ENCODE results near the gene SELENOM. TPM values are rescaled to one million over a fixed set of nuclear protein-coding genes. Genes with fewer than 3 reads are reported as not detected.

Gene SELENOM
- total and polyA plus RNA-seq, 2 donors (not counting 1 experiment from before 2014, with no cell fraction given) = 130 to 132 TPM

GRCh38 chr22:31126869-31127175, 19.5 kb upstream of the SELENOM start:
- Histone ChIP-seq H3K27me3 (ENCODE audit: control insufficient read depth, insufficient read depth, low read length) (no peaks in the 10 kb centered on the region), H3K4me3 (replicated peaks in 1 of 4; ENCODE audit: control extremely low read depth in 1 of 4, insufficient read depth in 1 of 4, low read depth in 3 of 4, low read length in 4 of 4) (no peak overlapping the region), H2AFZ (ENCODE audit: low read length) (no peak overlapping the region), H3K9me3 (ENCODE audit: control insufficient read depth, insufficient read depth, low read depth, low read length) (no peaks in the 10 kb centered on the region), H3K4me2 (ENCODE audit: extremely low read depth, insufficient read depth, low read length) (no peak overlapping the region), H3K79me2 (ENCODE audit: control insufficient read depth, insufficient read depth, low read length) (no peaks in the 10 kb centered on the region), H3K4me1 (ENCODE audit: control insufficient read depth, extremely low read depth, insufficient read depth, low read length) (peaks cover 3% of the 10 kb centered on the region), H3K36me3 (ENCODE audit: control insufficient read depth, insufficient read depth, low read length) (no peaks in the 10 kb centered on the region), H3K27ac (ENCODE audit: insufficient read depth, low read length) (no peak overlapping the region), H4K20me1 (ENCODE audit: control insufficient read depth, extremely low read depth, insufficient read depth, low read length) (no peaks in the 10 kb centered on the region), H3K9ac (ENCODE audit: insufficient read depth, low read length) (no peak overlapping the region)
- TF ChIP-seq EZH2 (IDR thresholded peaks at IDR 0.05; ENCODE audit: low read length, missing control alignments) = no peak
- TF ChIP-seq CTCF (conservative IDR thresholded peaks at IDR 0.05 in 1 of 2, IDR thresholded peaks at IDR 0.05 in 1 of 2; ENCODE audit: low read depth in 1 of 2, low read length in 2 of 2) = no peak
- no peak for DNase-seq (ENCODE audit: low read depth in 2 of 2)

GRCh38 chr22:31126128-31126868, 18.9 kb upstream of the SELENOM start:
- no peak for DNase-seq (ENCODE audit: low read depth in 2 of 2)
- no peak overlapping the region for H3K27ac ChIP-seq (ENCODE audit: insufficient read depth, low read length)

GRCh38 chr22:31125521-31126117, 18.3 kb upstream of the SELENOM start:
- no peak overlapping the region for H3K9ac ChIP-seq (ENCODE audit: insufficient read depth, low read length)
- TF ChIP-seq CTCF (conservative IDR thresholded peaks at IDR 0.05 in 1 of 2, IDR thresholded peaks at IDR 0.05 in 1 of 2; ENCODE audit: low read depth in 1 of 2, low read length in 2 of 2) = no peak
- H3K27me3 ChIP-seq (ENCODE audit: control insufficient read depth, insufficient read depth, low read length) = no peaks in the 10 kb centered on the region
- H3K9me3 ChIP-seq (ENCODE audit: control insufficient read depth, insufficient read depth, low read depth, low read length) = no peaks in the 10 kb centered on the region
- H2AFZ ChIP-seq (ENCODE audit: low read length) = no peak overlapping the region
- no peak overlapping the region for H3K27ac ChIP-seq (ENCODE audit: insufficient read depth, low read length)
- no peak overlapping the region for H3K4me3 ChIP-seq (replicated peaks in 1 of 4; ENCODE audit: control extremely low read depth in 1 of 4, insufficient read depth in 1 of 4, low read depth in 3 of 4, low read length in 4 of 4)
- no peaks in the 10 kb centered on the region for H3K79me2 ChIP-seq (ENCODE audit: control insufficient read depth, insufficient read depth, low read length)
- H4K20me1 ChIP-seq (ENCODE audit: control insufficient read depth, extremely low read depth, insufficient read depth, low read length) = no peaks in the 10 kb centered on the region
- no peak overlapping the region for H3K4me2 ChIP-seq (ENCODE audit: extremely low read depth, insufficient read depth, low read length)
- H3K4me1 ChIP-seq (ENCODE audit: control insufficient read depth, extremely low read depth, insufficient read depth, low read length) = peaks cover 3% of the 10 kb centered on the region
- no peaks in the 10 kb centered on the region for H3K36me3 ChIP-seq (ENCODE audit: control insufficient read depth, insufficient read depth, low read length)
- DNase-seq (ENCODE audit: low read depth in 2 of 2) = no peak

More at GRCh38 chr22:31126128-31126868, 18.9 kb upstream of the SELENOM start:
- H3K9ac ChIP-seq (ENCODE audit: insufficient read depth, low read length) = no peak overlapping the region
- H3K4me2 ChIP-seq (ENCODE audit: extremely low read depth, insufficient read depth, low read length) = no peak overlapping the region
- H3K79me2 ChIP-seq (ENCODE audit: control insufficient read depth, insufficient read depth, low read length) = no peaks in the 10 kb centered on the region
- no peaks in the 10 kb centered on the region for H3K27me3 ChIP-seq (ENCODE audit: control insufficient read depth, insufficient read depth, low read length)
- H3K9me3 ChIP-seq (ENCODE audit: control insufficient read depth, insufficient read depth, low read depth, low read length) = no peaks in the 10 kb centered on the region
- H3K36me3 ChIP-seq (ENCODE audit: control insufficient read depth, insufficient read depth, low read length) = no peaks in the 10 kb centered on the region
- no peak for TF ChIP-seq EZH2 (IDR thresholded peaks at IDR 0.05; ENCODE audit: low read length, missing control alignments)
- TF ChIP-seq CTCF (conservative IDR thresholded peaks at IDR 0.05 in 1 of 2, IDR thresholded peaks at IDR 0.05 in 1 of 2; ENCODE audit: low read depth in 1 of 2, low read length in 2 of 2) = no peak
- no peak overlapping the region for H2AFZ ChIP-seq (ENCODE audit: low read length)
- peaks cover 3% of the 10 kb centered on the region for H3K4me1 ChIP-seq (ENCODE audit: control insufficient read depth, extremely low read depth, insufficient read depth, low read length)
- H4K20me1 ChIP-seq (ENCODE audit: control insufficient read depth, extremely low read depth, insufficient read depth, low read length) = no peaks in the 10 kb centered on the region
- no peak overlapping the region for H3K4me3 ChIP-seq (replicated peaks in 1 of 4; ENCODE audit: control extremely low read depth in 1 of 4, insufficient read depth in 1 of 4, low read depth in 3 of 4, low read length in 4 of 4)
